Right atrium auricular region (tissue), 2 donors: Measurements from ENCODE around the gene KRT3. TPM values are rescaled to one million over a fixed set of nuclear protein-coding genes. Genes with fewer than 3 reads are reported as not detected.

ENCODE experiments used
- DNase-seq: peaks from one replicate; pipeline ENCODE4 v3.0.0-alpha.2; 2019; ENCODE audit warnings: low spot score
- H3K27ac ChIP-seq, 2 donors: fragments of 200-600 bp; sonication (generic); 1 replicate in 1 of 2; 2 replicates in 1 of 2; pipeline ENCODE4 v1.5.1; 2016 to 2019
- H3K27me3 ChIP-seq, 2 donors: fragments of 200-600 bp; sonication (generic); one replicate each; pipeline versions ENCODE4 v1.5.1 to v1.6.0; 2017 to 2019
- H3K36me3 ChIP-seq: fragments of 200-600 bp; sonication (generic); one replicate; pipeline ENCODE4 v1.5.1; 2016
- H3K4me1 ChIP-seq, 2 donors: fragments of 200-600 bp; sonication (generic); one replicate each; pipeline versions ENCODE4 v1.5.1 to v1.6.0; 2017 to 2019
- H3K4me3 ChIP-seq, 2 donors: fragments of 200-600 bp; sonication (generic); 1 replicate in 1 of 2; 2 replicates in 1 of 2; pipeline ENCODE4 v1.5.1; 2017 to 2019; ENCODE audit warnings: mild to moderate bottlenecking in 1 of 2, moderate library complexity in 1 of 2
- H3K9me3 ChIP-seq, 2 donors: fragments of 200-600 bp; sonication (generic); one replicate each; pipeline ENCODE4 v1.5.1; 2019
- CTCF ChIP-seq, 2 donors: fragments of 200-600 bp; sonication (generic); IDR thresholded peaks; one replicate each; pipeline ENCODE4 v1.5.1; 2019; ENCODE audit warnings: antibody characterized with exemption in 2 of 2
- total RNA-seq, 2 donors: library from RNA; depleted of rRNA; stranded (reverse); fragments of >200 nt; gene quantifications; one replicate each; pipeline ENCODE4 v1.1.0, GENCODE V29; 2016

The KRT3 gene
- total RNA-seq, 2 donors from 2014 or later = not detected

GRCh38 chr12:52813203-52813819 lies 17.4 kb upstream of the KRT3 start:
- Histone ChIP-seq H3K9me3 (no peaks in the 10 kb centered on the region), H3K27me3 (no peaks in the 10 kb centered on the region), H3K4me3 (no peak overlapping the region), H3K4me1 (no peaks in the 10 kb centered on the region), H3K36me3 (no peaks in the 10 kb centered on the region), H3K27ac (no peak overlapping the region)
- TF ChIP-seq CTCF (IDR thresholded peaks at IDR 0.05) = no peak
- no peak for DNase-seq

- H3K4me1 ChIP-seq = no peaks in the 10 kb centered on the region
- no peak overlapping the region for H3K4me3 ChIP-seq
- no peaks in the 10 kb centered on the region for H3K27me3 ChIP-seq
- H3K27ac ChIP-seq = no peak overlapping the region
- H3K36me3 ChIP-seq = no peaks in the 10 kb centered on the region
- DNase-seq = no peak
- no peak for TF ChIP-seq CTCF (IDR thresholded peaks at IDR 0.05)
- H3K9me3 ChIP-seq = no peaks in the 10 kb centered on the region
Measured at GRCh38 chr12:52812749-52813148, 16.8 kb upstream of the KRT3 start.

GRCh38 chr12:52812073-52812400 lies 16.1 kb upstream of the KRT3 start:
- no peak for DNase-seq
- Histone ChIP-seq H3K27me3 (no peaks in the 10 kb centered on the region), H3K36me3 (no peaks in the 10 kb centered on the region), H3K27ac (no peak overlapping the region), H3K4me1 (no peaks in the 10 kb centered on the region), H3K9me3 (no peaks in the 10 kb centered on the region), H3K4me3 (no peak overlapping the region)
- no peak for TF ChIP-seq CTCF (IDR thresholded peaks at IDR 0.05)

- no peak for DNase-seq
- H3K9me3 ChIP-seq = no peaks in the 10 kb centered on the region
- H3K36me3 ChIP-seq = no peaks in the 10 kb centered on the region
- no peak for TF ChIP-seq CTCF (IDR thresholded peaks at IDR 0.05)
- H3K4me3 ChIP-seq = no peak overlapping the region
- H3K4me1 ChIP-seq = no peaks in the 10 kb centered on the region
- no peaks in the 10 kb centered on the region for H3K27me3 ChIP-seq
- no peak overlapping the region for H3K27ac ChIP-seq
Measured at GRCh38 chr12:52811191-52812072, 15.5 kb upstream of the KRT3 start.

- no peaks in the 10 kb centered on the region for H3K4me1 ChIP-seq
- H3K4me3 ChIP-seq = no peak overlapping the region
- no peak for TF ChIP-seq CTCF (IDR thresholded peaks at IDR 0.05)
- no peaks in the 10 kb centered on the region for H3K9me3 ChIP-seq
- no peaks in the 10 kb centered on the region for H3K27me3 ChIP-seq
- no peak for DNase-seq
- H3K36me3 ChIP-seq = no peaks in the 10 kb centered on the region
- no peak overlapping the region for H3K27ac ChIP-seq
Measured at GRCh38 chr12:52810554-52810953, 14.6 kb upstream of the KRT3 start.
